H1 (cell line): ENCODE data around the gene B9D2. TPM values are rescaled to one million over a fixed set of nuclear protein-coding genes. Genes with fewer than 3 reads are reported as not detected.

Experiments
- EZH2 ChIP-seq: fragments of 200-600 bp; sonication (generic); IDR thresholded peaks from 2 replicates; pipeline ENCODE4 v1.7.1; 2012; ENCODE audit warnings: low read depth, mild to moderate bottlenecking, moderate library complexity, low read length, inconsistent platforms; ENCODE audit not compliant: severe bottlenecking
- KDM1A ChIP-seq: fragments of 200-600, 300-600 bp; sonication (generic); IDR thresholded peaks from 2 replicates; pipeline ENCODE4 v1.7.1; 2016; ENCODE audit warnings: mild to moderate bottlenecking, low read length, borderline replicate concordance
- RFX5 ChIP-seq: IDR thresholded peaks from 2 replicates; pipeline ENCODE4 v1.6.1; 2011; ENCODE audit warnings: low read depth, low read length, improper control_type of control experiment, borderline replicate concordance
- ZNF274 ChIP-seq: IDR thresholded peaks from 2 replicates; pipeline ENCODE4 v1.7.0; 2012; ENCODE audit warnings: low read length, borderline replicate concordance; ENCODE audit errors: extremely low read depth
- polyA plus RNA-seq, 7 experiments: library from polyadenylated mRNA; depleted of rRNA in 3 of 7; stranded (reverse) in 5 of 7; unstranded in 2 of 7; fragments of >200 nt in 5 of 7; fragments of 200-250 nt in 2 of 7; gene quantifications; 1 replicate in 5 of 7; 2 replicates in 1 of 7; 4 replicates in 1 of 7; pipeline versions ENCODE4 v1.2.1 to v1.2.3, GENCODE V29; 2011 to 2013; ENCODE audit warnings: missing spikeins in 2 of 7, mixed read lengths in 2 of 7
- total RNA-seq: library from RNA; stranded (reverse); fragmentation: NEBNext Ultra II Directional; extraction: Animal tissue kit (Norgen Biotek cat#: 25700); gene quantifications from 2 replicates; pipeline ENCODE4 v1.2.1, GENCODE V29; 2021

Gene B9D2
- total and polyA plus RNA-seq, 2 of the 8 experiments (the other 6 are each of a cell fraction or from before 2014, with no cell fraction given), result 4.9 to 6.3 TPM

DNA sequence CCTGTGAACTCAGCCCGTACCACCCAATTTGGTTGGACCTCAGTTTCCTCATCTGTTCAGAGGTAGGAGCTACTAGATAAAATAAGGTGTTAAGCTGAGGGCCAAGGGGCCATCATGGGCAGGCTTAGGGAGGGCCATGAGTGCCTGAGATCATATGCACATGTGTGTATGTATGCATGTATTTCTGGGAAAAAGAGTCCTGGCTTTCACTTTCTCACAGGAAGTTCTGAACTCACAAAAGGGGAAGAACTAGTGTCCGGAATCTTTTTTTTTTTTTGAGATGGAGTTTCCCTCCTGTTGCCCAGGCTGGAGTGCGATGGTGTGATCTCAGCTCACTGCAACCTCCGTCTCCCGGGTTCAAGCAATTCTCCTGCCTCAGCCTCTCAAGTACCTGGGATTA lies 29.2 kb downstream of the B9D2 start (continued):
- no peak for TF ChIP-seq ZNF274
- TF ChIP-seq RFX5, result no peak
- TF ChIP-seq KDM1A, result no peak
- TF ChIP-seq EZH2, result no peak
